CD14-positive monocyte (primary cell): ENCODE data around the gene CDC37L1. TPM values are rescaled to one million over a fixed set of nuclear protein-coding genes. Genes with fewer than 3 reads are reported as not detected.

Source experiments
- DNase-seq, 3 donors: peaks; one replicate each; pipeline ENCODE4 v3.0.0-alpha.2; 2011 to 2022
- H2AFZ ChIP-seq: 2 replicates; pipeline ENCODE4 v1.6.0; 2012; ENCODE audit warnings: mild to moderate bottlenecking, low read depth, low read length, inconsistent platforms; ENCODE audit not compliant: insufficient read depth, poor library complexity, severe bottlenecking
- H3K27ac ChIP-seq, 2 donors: 1 replicate in 1 of 2; 2 replicates in 1 of 2; pipeline ENCODE4 v1.5.1; 2012 to 2013; ENCODE audit warnings: low read length in 2 of 2, control low read depth in 1 of 2, inconsistent platforms in 1 of 2, low read depth in 1 of 2, mild to moderate bottlenecking in 1 of 2
- H3K27me3 ChIP-seq, 2 donors: one replicate each; pipeline versions ENCODE4 v1.6.0 to v1.6.1; 2011 to 2013; ENCODE audit warnings: low read length in 2 of 2; ENCODE audit not compliant: control insufficient read depth in 2 of 2, insufficient read depth in 2 of 2
- H3K36me3 ChIP-seq, 2 donors: replicated peaks in 1 of 2; 1 replicate in 1 of 2; 2 replicates in 1 of 2; pipeline versions ENCODE4 v1.5.1 to v1.6.1; 2012 to 2013; ENCODE audit warnings: low read length in 2 of 2, control low read depth in 1 of 2, inconsistent platforms in 1 of 2, mild to moderate bottlenecking in 1 of 2; ENCODE audit not compliant: insufficient read depth in 2 of 2, control insufficient read depth in 1 of 2
- H3K4me1 ChIP-seq, 2 donors: 1 replicate in 1 of 2; 2 replicates in 1 of 2; pipeline versions ENCODE4 v1.5.1 to v1.6.1; 2012 to 2013; ENCODE audit warnings: low read length in 2 of 2, control low read depth in 1 of 2, inconsistent platforms in 1 of 2, mild to moderate bottlenecking in 1 of 2, moderate library complexity in 1 of 2; ENCODE audit not compliant: insufficient read depth in 2 of 2, control insufficient read depth in 1 of 2
- H3K4me2 ChIP-seq: replicated peaks from 2 replicates; pipeline ENCODE3; 2012; ENCODE audit warnings: low read length, moderate library complexity, mild to moderate bottlenecking; ENCODE audit not compliant: poor library complexity, severe bottlenecking; ENCODE audit errors: extremely low read depth
- H3K4me3 ChIP-seq, 3 experiments: fragments of 200-600 bp in 1 of 3; sonication (generic) in 1 of 3; replicated peaks in 1 of 3; 1 replicate in 2 of 3; 2 replicates in 1 of 3; pipeline ENCODE4 v1.5.1; 2011 to 2013; ENCODE audit warnings: low read length in 3 of 3, mild to moderate bottlenecking in 3 of 3, control low read depth in 2 of 3, low read depth in 2 of 3, inconsistent platforms in 1 of 3, moderate library complexity in 1 of 3
- H3K79me2 ChIP-seq: 2 replicates; pipeline ENCODE4 v1.6.0; 2012; ENCODE audit warnings: mild to moderate bottlenecking, control low read depth, inconsistent platforms, low read length, moderate library complexity; ENCODE audit not compliant: insufficient read depth
- H3K9ac ChIP-seq: 2 replicates; pipeline ENCODE4 v1.6.0; 2017; ENCODE audit warnings: low read length, mild to moderate bottlenecking; ENCODE audit not compliant: insufficient read depth, poor library complexity, severe bottlenecking
- H3K9me3 ChIP-seq, 2 donors: replicated peaks in 1 of 2; 1 replicate in 1 of 2; 2 replicates in 1 of 2; pipeline versions ENCODE4 v1.5.1 to v1.6.1; 2012 to 2013; ENCODE audit warnings: low read length in 2 of 2, control low read depth in 1 of 2; ENCODE audit not compliant: control insufficient read depth in 1 of 2, insufficient read depth in 1 of 2
- H4K20me1 ChIP-seq: 2 replicates; pipeline ENCODE4 v1.6.0; 2012; ENCODE audit warnings: mild to moderate bottlenecking, low read length, control low read depth, moderate library complexity; ENCODE audit not compliant: insufficient read depth
- H3K27ac Mint-ChIP-seq, 7 donors: one replicate each; pipeline ENCODE4 v1.8.0; 2020; ENCODE audit warnings: mild to moderate bottlenecking in 7 of 7, mixed read lengths in 7 of 7, moderate library complexity in 6 of 7, inconsistent platforms in 2 of 7
- H3K27me3 Mint-ChIP-seq, 3 donors: one replicate each; pipeline ENCODE4 v1.8.0; 2021 to 2022; ENCODE audit warnings: low read depth in 3 of 3, mild to moderate bottlenecking in 3 of 3, mixed read lengths in 3 of 3, moderate library complexity in 3 of 3, inconsistent platforms in 1 of 3
- H3K36me3 Mint-ChIP-seq, 2 donors: one replicate each; pipeline ENCODE4 v1.8.0; 2020; ENCODE audit warnings: mixed read lengths in 2 of 2, inconsistent platforms in 1 of 2, mild to moderate bottlenecking in 1 of 2
- H3K4me1 Mint-ChIP-seq: one replicate; pipeline ENCODE4 v1.8.0; 2020; ENCODE audit warnings: mild to moderate bottlenecking, mixed read lengths
- H3K4me3 Mint-ChIP-seq, 2 donors: one replicate each; pipeline ENCODE4 v1.8.0; 2020; ENCODE audit warnings: mild to moderate bottlenecking in 2 of 2, mixed read lengths in 2 of 2, moderate library complexity in 1 of 2
- H3K9me3 Mint-ChIP-seq, 7 donors: one replicate each; pipeline ENCODE4 v1.8.0; 2020 to 2022; ENCODE audit warnings: mixed read lengths in 7 of 7, mild to moderate bottlenecking in 6 of 7, moderate library complexity in 6 of 7, inconsistent platforms in 2 of 7
- WGBS: methylation state at CpG from one replicate; pipeline ENCODE4 v1.1.5; 2013; ENCODE audit warnings: missing lambda C conversion rate; ENCODE audit not compliant: insufficient coverage; 5-methylcytosine and 5-hydroxymethylcytosine counted together
- intact Hi-C, 2 donors: fragments of 100-400 bp; cut with micrococcal nuclease; formaldehyde crosslinking; loops; one replicate each; pipeline versions ENCODE4 v1.15.0 to v1.15.1; 2023
- polyA plus RNA-seq, 3 donors: library from polyadenylated mRNA; depleted of rRNA in 1 of 3; unstranded in 2 of 3; stranded (reverse) in 1 of 3; fragments of 300-500 nt in 2 of 3; fragments of >200 nt in 1 of 3; fragmentation: Illumina TruSeq in 2 of 3; gene quantifications; 1 replicate in 2 of 3; 2 replicates in 1 of 3; pipeline ENCODE4 v1.2.3, GENCODE V29; 2012 to 2021
- TF ChIP-seq, protein P1 (sequence below): fragments of 200-600 bp; IDR thresholded peaks from one replicate; pipeline ENCODE4 v1.8.0; 2022; ENCODE audit warnings: antibody characterized with exemption, mild to moderate bottlenecking

CDC37L1 gene
- polyA plus RNA-seq, 3 donors, result 2.8 to 4.4 (median 2.8) TPM

DNA sequence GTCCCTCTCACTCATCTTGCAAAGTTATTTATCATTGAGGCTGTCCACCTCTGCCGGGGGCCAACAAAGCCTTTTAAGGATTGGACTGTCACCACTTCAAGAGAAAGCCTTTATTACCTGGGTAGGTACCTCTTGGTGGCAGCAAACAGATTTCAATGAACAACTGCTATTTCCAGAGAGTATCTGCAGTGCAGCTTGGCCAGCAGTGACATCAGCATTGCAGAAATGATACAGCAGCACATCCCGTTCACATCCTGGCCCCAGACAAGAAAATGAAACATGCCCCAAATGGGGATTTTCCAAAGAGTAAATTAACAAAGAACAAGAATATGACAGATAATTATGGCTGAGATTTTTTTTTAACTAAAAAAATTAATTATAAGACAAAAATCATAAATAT lies 10.8 kb upstream of the CDC37L1 start:
- no peaks in the 10 kb centered on the region for H3K79me2 ChIP-seq
- Mint-ChIP-seq H3K36me3 (no peaks in the 10 kb centered on the region), H3K9me3 (no peaks in the 10 kb centered on the region), H3K27ac (no peak overlapping the region), H3K27me3 (peaks cover 25 to 37% (median 28%) of the 10 kb centered on the region in 3 donors), H3K4me3 (peak overlapping the region in 1 of 2 donors; percentile 59), H3K4me1 (peaks cover 33% of the 10 kb centered on the region)
- intact Hi-C loops, result no loop called here
- DNase-seq, result no peak
- TF ChIP-seq, protein P1, sequence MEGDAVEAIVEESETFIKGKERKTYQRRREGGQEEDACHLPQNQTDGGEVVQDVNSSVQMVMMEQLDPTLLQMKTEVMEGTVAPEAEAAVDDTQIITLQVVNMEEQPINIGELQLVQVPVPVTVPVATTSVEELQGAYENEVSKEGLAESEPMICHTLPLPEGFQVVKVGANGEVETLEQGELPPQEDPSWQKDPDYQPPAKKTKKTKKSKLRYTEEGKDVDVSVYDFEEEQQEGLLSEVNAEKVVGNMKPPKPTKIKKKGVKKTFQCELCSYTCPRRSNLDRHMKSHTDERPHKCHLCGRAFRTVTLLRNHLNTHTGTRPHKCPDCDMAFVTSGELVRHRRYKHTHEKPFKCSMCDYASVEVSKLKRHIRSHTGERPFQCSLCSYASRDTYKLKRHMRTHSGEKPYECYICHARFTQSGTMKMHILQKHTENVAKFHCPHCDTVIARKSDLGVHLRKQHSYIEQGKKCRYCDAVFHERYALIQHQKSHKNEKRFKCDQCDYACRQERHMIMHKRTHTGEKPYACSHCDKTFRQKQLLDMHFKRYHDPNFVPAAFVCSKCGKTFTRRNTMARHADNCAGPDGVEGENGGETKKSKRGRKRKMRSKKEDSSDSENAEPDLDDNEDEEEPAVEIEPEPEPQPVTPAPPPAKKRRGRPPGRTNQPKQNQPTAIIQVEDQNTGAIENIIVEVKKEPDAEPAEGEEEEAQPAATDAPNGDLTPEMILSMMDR, result no peak
- H3K27me3 ChIP-seq, result peaks cover 14% of the 10 kb centered on the region in 2 donors
- no peaks in the 10 kb centered on the region for H3K9me3 ChIP-seq
- no peak overlapping the region for H3K4me3 ChIP-seq
- no peaks in the 10 kb centered on the region for H3K36me3 ChIP-seq
- H3K4me2 ChIP-seq, result no peak overlapping the region
- 78% methylated on average over 1 of the region's 2 CpGs for WGBS
- no peaks in the 10 kb centered on the region for H4K20me1 ChIP-seq
- H3K27ac ChIP-seq, result no peak overlapping the region
- peaks cover 17 to 25% of the 10 kb centered on the region in 2 donors for H3K4me1 ChIP-seq
- H2AFZ ChIP-seq, result no peak overlapping the region
- no peak overlapping the region for H3K9ac ChIP-seq

DNA sequence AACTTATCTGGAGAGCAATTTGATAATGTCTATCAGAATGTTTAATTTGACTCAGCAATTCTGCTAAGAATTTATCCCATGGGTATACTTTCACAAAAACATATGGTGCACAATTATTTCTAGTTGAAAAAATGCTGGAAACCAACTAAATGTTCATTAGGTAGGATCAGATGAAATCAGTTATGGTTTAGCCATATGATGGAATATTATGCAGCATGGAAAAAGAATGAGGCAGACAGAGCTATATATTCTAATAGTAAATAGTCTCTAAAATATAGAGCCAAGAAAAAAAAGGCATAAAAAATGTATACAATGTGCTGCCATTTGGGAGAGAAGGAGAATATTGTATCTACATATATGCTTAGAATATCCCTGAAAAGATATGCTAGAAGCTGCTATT lies 9.5 kb upstream of the CDC37L1 start:
- intact Hi-C loops, result loop anchor here in 1 of 2 donors (10.0 kb wide), 3 partner anchors 75 to 315 kb away; partner anchors contain the start of genes AK3, JAK2 and RCL1
- Mint-ChIP-seq H3K27ac (no peak overlapping the region), H3K9me3 (no peaks in the 10 kb centered on the region), H3K4me1 (peaks cover 21% of the 10 kb centered on the region), H3K4me3 (no peak overlapping the region), H3K27me3 (peaks cover 25 to 37% (median 28%) of the 10 kb centered on the region in 3 donors), H3K36me3 (no peaks in the 10 kb centered on the region)
- TF ChIP-seq, protein P1, result no peak
- DNase-seq, result no peak
- no peak overlapping the region for H3K4me2 ChIP-seq
- H3K9ac ChIP-seq, result no peak overlapping the region
- no peak overlapping the region for H3K27ac ChIP-seq
- H3K79me2 ChIP-seq, result no peaks in the 10 kb centered on the region
- no peaks in the 10 kb centered on the region for H3K36me3 ChIP-seq
- peaks cover 5 to 12% of the 10 kb centered on the region in 2 donors for H3K4me1 ChIP-seq
- H4K20me1 ChIP-seq, result no peaks in the 10 kb centered on the region
- H3K4me3 ChIP-seq, result no peak overlapping the region
- H3K9me3 ChIP-seq, result no peaks in the 10 kb centered on the region
- peaks cover 14% of the 10 kb centered on the region in 2 donors for H3K27me3 ChIP-seq
- H2AFZ ChIP-seq, result no peak overlapping the region
